ENCODE results near the gene HS3ST1.

Gene HS3ST1

GRCh38 chr4:11446155-11446811 is 17.6 kb upstream of the HS3ST1 start:
- H3K27ac ChIP-seq, result no peak overlapping the region
- TF ChIP-seq ZFX (IDR thresholded peaks at IDR 0.05), result no peak
- TF ChIP-seq CTCF (conservative IDR thresholded peaks at IDR 0.05), result no peak

- no peak for TF ChIP-seq ZFX (IDR thresholded peaks at IDR 0.05)
- TF ChIP-seq CTCF (conservative IDR thresholded peaks at IDR 0.05), result no peak
- no peak overlapping the region for H3K27ac ChIP-seq
Measured at GRCh38 chr4:11441194-11441556, 12.5 kb upstream of the HS3ST1 start.

- TF ChIP-seq ZFX (IDR thresholded peaks at IDR 0.05) (no peak), CTCF (conservative IDR thresholded peaks at IDR 0.05) (no peak)
- H3K27ac ChIP-seq, result no peak overlapping the region
Measured at GRCh38 chr4:11440481-11441193, 11.9 kb upstream of the HS3ST1 start.

DNA sequence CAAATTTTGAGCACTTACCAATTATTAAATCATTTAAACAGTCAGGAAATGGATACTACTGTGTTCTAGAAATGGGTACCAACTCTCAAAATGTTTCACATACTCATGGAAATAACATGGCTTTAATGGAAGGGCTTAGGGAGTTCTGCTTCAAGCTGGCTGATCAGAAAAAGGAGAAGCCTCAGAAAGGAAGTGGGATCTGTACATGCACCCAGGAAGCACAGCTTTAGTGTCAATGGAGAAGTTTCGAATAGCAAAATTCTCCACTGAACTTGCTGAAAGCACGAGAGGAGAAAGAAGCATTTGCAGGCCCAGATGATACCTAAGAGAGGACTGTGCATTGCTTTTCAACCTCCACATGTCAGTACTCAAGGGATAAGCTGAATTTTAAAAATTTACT is 11.1 kb upstream of the HS3ST1 start:
- H3K27ac ChIP-seq, result no peak overlapping the region
- no peak for TF ChIP-seq ZFX (IDR thresholded peaks at IDR 0.05)
- TF ChIP-seq CTCF (conservative IDR thresholded peaks at IDR 0.05), result no peak

- H3K27ac ChIP-seq, result no peak overlapping the region
- no peak for TF ChIP-seq CTCF (conservative IDR thresholded peaks at IDR 0.05)
- TF ChIP-seq ZFX (IDR thresholded peaks at IDR 0.05), result no peak
Measured at GRCh38 chr4:11438647-11439046, 10.0 kb upstream of the HS3ST1 start.

- TF ChIP-seq CTCF (conservative IDR thresholded peaks at IDR 0.05) (no peak), ZFX (IDR thresholded peaks at IDR 0.05) (no peak)
- no peak overlapping the region for H3K27ac ChIP-seq
Measured at GRCh38 chr4:11436673-11437072, 8.0 kb upstream of the HS3ST1 start.

GRCh38 chr4:11436084-11436483 is 7.4 kb upstream of the HS3ST1 start:
- H3K27ac ChIP-seq, result no peak overlapping the region

More at GRCh38 chr4:11436084-11436483, 7.4 kb upstream of the HS3ST1 start:
- TF ChIP-seq CTCF (conservative IDR thresholded peaks at IDR 0.05) (no peak), ZFX (IDR thresholded peaks at IDR 0.05) (no peak)

Measured in C4-2B (cell line).